Measurements from ENCODE around the gene MKI67.
"Not testable (repeated sequence)": the region's sequence is repeated elsewhere in the genome, so short reads cannot be mapped to it uniquely, and the experiment has no call there.

The MKI67 gene

DNA sequence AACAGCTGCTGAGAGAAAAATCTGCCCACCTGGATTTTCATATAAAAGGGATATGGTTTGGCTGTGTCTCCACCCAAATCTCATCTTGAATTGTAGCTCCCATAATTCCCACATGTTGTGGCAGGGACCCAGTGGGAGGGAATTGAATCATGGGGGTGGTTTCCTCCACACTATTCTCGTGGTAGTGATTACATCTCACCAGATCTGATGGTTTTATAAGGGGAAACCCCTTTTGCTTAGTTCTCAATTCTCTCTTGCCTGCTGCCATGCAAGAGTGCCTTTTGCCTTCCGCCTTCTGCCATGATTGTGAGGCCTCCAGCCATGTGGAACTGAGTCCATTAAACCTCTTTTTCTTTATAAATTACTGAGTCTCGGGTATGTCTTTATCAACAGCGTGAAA lies 20.8 kb upstream of the MKI67 start:
- no peak for DNase-seq

DNA sequence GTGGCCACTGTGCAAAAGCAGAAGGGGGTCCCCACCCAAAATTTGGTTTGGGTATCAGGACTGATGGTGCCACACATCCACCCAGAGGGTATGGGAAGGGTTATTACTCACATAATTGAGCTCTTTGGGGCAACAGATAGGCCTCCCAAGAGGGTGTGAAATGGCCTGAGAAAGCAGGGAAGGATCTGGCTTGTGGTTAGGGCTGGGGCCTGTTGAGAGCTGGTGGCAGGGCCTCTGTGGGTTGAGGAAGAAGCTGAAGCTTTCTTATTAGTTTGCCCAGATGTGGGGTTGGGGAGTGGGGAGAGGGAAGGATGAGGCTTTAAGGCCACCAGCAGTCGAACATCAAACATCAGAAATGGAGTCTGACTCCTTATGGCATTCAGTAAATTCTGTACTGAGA lies 18.3 kb upstream of the MKI67 start:
- no peak for DNase-seq

DNA sequence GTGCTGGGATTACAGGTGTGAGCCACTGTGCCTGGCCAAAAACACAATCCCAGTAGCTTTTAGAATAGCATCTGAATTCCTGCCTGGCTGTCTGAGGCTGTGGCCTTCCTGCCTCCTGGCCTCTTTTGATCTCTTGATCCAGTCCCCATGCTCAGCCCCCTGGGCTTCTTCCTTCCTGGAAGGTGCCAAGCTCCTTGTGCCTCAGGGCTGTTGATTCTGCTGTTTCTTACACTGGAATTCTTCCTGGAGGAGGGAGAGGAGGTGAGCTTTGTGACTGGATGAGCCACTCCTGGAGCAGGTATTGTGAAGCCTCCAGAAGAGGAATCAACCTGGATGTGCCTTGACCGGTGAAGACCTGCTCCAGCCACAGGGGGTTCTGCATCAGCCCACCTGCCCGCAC lies 17.3 kb upstream of the MKI67 start:
- no peak for DNase-seq

DNA sequence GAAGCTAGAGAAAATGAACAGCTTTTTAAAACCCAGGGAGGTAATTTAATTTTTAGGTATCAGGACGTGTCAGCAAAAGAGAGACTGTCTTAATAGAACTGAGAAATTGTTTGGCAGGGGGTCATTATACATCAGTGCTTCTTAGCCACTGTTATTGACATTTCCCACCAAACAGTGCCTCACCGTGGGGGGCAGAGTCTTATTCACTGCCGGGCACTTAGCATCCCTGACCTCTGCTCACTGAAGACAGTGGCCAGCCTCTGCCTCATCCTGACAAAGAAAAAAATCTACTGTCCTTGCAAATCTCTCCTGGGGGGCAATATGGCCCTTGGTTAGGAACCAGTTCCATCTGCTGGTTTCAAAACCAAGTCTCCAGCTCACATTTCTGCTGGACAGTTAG lies 14.2 kb upstream of the MKI67 start:
- DNase-seq = no peak

DNA sequence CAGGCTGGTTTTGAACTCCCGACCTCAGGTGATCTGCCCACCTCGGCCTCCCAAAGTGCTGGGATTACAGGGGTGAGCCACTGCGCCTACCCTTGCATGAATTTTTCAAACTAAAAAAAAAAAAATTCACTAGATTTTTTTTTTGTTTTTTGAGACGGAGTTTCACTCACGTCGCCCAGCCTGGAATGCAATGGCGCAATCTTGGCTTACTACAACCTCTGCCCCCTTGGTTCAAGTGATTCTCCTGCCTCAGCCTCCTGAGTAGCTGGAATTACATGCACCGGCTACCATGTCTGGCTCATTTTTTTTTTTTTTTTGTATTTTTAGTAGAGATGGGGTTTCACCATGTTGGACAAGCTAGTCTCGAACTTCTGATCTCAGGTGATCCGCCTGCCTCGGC lies 12.2 kb upstream of the MKI67 start:
- not testable (repeated sequence) for DNase-seq

DNA sequence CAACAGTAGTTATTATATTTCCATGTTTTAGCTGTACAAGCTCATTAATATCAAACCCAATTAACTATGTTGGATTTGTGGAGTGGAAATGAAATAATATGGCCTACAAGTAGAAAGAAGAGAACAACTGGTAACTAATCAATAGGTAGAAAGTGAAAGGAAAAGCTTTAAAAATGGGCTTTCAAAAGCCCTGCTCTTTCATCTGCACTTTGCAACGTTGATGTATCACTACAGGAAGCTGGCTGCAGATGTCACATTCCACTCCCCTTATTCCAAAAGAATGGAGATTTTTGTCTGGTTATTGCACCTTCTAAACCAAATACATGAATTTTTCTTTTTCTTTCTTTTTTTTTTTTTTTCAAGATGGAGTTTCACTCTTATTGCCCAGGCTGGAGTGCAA lies 11.7 kb upstream of the MKI67 start:
- DNase-seq = no peak

DNA sequence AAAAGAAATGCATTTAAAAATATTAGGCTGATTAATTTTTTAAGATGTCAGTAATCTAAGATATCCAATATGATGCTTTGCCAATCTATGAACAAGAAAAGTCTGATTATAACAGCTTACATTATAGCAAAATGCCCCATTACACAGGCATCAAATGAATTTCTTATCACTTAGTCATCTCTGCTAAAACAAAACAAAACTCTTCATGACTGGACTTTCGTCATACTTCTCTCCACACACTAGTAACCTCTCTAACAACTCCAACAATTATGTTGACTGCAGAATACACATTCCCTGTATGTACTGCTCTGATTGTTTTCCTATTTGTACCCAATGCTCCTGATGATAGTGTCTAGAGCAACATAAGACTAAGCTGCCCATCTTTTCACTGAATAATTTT lies 3.8 kb upstream of the MKI67 start:
- DNase-seq = no peak

DNA sequence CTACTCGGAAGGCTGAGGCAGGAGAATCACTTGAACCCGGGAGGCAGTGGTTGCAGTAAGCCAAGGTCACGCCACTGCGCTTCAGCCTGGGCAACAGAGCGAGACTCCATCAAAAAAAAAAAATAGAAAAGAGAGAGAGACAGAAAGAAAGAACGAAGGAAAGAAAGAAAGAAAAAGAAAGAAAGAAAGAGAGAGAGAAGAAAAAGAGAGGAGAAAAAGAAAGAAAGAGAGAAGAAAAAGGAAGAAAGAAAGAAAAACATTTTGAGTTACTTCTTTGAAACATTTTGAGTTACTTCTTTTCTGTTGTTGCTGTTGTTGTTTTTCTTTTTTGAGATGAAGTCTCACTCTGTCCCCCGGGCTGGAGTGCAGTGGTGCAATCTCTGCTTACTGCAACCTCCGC lies 2.4 kb upstream of the MKI67 start:
- no peak for DNase-seq

DNA sequence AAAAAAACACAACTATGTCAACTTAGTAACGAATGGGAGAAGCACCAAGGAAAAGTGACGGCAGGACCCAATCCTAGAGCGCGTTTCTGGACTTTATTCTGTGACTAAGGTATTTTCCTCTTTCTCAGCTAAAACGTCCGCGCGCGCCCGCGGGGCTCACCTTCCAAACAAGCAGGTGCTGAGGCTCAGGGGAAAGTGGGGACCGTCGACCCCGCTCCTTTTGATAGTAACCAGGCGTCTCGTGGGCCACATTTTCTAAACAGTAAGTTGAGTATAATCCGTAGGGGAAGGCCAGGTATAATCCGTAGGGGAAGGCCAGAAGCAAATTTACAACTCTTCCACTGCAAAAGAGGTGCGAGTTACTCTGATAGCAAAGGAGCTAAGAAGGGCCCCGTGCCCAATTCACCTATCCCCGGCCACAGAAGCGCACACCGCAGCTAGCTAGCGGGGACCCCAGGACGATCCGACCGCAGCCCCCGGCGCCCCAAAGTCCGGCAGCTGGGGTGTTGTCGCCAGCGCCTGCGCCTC lies 743 bp downstream of the MKI67 start:
- no peak for DNase-seq

DNA sequence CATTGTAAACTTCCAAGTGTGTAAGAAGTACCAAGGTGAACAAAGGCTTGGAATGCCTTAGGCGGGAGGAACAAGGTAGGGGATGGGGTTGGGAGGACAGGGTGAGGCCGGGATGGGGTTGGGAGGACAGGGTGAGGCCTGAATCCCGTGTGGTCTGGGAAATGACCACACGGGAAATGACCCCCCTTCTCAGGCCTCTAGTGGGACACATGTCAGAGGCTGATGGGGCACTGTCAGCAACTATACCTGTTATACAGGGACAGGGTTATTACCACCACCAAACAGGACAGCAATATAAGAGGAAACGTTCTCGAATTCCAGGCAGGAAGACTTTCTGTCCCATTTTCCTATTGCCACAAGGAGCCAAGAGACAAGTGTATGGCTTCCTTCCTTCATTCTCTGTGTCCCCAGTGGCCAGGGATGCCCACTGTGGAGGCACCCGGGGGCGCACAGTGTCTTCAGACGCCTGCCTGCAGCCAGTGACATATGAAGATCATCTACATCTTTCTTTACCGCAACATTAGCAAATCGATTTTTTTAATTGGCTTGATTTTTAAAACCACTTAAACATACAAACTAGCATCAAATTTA lies 1.3 kb downstream of the MKI67 start:
- no peak for DNase-seq

DNA sequence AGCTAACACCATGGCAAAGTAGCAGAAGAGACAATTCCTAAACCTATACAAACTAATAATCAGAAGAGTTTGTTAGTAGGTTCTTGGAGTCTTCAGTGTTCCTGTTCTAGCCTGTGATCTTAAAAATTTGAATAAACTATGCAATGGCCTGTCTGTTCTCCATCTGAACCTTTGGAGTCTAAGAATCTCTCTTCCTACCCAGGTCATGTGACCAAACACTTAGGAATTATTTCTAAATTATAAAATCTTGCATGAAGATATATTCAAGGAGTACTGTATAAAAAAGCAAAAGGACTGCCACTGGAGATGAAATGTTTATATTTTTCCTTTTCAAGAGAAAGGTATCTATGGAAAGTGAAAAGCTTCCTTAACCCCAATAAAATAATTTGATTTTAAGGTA lies 2.4 kb downstream of the MKI67 start:
- DNase-seq = no peak

DNA sequence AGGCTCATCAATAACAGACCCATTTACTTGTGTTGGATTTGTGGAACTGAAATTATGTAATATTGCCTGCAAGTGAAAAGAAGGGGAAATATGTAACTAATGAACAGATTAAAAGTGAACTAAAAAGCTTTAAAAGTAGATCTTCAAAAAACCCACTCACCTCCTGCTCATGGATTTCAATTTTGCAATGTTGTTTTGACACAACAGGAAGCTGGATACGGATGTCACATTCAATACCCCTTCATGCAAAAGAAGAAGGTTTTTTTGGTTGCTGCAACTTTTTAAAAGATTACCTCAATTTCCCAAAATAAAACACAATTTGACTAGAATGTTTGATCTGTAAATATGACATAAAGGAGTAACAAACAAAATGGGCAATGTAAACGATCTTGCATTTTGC lies 3.3 kb downstream of the MKI67 start:
- no peak for DNase-seq

DNA sequence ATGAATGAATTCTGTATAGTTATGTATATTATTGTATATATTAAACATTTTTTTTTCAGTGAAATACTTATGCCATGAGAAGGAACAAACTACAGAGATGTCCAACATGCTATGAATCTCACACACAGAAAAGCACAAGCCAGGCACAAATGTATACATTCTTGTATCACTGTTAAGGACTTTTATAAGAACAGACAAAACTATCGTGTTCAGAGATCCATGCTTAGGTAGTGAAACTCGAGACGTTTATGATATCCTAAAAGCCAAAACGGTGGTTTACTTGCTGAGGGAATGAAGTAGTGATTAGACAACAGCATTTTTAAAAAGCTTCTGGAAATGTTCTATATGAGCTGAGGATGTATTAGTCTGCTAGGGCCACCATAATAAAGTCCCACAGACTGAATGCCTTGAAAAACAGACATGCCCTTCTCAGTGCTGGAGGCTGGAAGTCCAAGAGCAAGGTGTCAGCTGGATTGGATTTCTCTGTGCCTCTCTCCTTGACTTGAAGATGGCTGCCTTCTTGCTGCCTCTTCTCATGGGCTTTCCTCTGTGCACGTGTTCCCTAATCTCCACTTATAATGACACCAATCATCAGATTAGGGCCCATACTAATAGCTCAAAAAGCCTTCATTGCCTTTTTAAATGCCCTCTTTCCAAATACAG lies 4.3 kb downstream of the MKI67 start:
- no peak for DNase-seq

DNA sequence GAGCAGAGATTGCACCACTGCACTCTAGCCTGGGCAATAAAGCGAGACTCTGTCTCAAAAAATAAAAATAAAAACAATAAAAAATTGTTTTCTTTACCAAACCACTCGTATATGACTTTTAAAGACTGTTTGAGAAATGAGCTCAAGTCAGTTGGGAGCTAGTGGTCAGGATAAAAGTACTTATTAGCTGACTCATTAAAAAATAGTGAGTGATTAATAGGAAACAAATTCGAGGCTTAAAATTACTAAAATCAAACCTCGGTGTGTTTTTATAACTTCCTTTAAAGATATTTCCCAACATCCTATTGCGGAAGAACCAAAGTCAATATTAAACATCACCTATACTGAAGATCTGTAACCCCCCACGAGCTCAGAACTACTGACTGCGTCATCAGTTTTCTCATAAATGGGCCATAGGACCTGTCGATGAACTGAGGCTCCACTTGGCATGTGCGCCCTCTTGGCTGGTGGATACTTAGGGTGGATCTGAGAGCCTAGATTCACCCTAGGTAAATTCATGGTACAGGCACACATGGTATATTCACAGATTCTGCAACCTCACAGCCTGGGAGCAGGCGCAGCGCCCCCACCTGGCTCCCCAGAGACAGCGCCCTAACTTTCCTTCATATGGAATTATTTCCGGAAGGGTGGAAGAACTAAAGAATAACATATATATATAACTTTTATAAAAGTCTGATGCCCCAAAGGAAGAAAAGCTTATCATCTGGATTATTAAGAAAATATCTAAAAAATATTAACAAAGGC lies 9.2 kb downstream of the MKI67 start:
- no peak for DNase-seq

DNA sequence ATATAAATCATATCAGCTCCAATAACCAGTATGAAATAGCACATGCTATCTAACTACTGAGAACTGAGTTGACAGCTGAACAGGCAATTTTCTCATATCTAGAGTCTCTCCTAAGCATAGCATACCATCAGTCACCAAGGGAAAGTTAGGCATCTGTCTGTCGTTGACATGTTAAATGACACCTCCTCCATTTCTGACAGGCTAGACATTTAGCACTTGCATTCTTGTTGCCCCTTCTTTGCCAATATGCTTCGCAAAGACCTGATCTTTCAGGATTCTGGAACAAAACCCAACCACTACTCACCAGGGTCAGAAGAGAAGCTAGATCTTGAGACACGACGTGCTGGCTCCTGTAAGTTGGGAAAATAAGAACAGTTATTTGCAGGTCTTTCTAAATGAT lies 10.0 kb downstream of the MKI67 start:
- no peak for DNase-seq

DNA sequence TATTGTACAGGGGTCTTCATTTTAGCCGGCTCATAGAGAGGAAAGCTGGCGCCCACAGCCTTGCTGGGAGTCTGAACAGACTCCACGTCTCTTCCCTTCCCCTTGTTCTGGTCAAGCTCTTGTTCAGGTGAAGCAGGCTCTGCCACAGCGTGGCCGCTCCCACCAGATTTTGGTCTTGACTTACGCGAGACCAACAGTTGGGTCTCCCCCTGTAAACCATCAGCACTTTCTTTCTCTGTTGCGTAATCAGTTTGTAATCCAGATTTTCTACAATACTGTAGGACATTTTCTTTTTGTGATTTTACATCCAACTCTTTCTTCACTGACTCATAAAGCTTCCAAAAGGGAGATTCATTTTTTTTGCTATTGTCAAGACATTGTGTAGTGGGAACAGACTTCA lies 10.9 kb downstream of the MKI67 start:
- DNase-seq = no peak

DNA sequence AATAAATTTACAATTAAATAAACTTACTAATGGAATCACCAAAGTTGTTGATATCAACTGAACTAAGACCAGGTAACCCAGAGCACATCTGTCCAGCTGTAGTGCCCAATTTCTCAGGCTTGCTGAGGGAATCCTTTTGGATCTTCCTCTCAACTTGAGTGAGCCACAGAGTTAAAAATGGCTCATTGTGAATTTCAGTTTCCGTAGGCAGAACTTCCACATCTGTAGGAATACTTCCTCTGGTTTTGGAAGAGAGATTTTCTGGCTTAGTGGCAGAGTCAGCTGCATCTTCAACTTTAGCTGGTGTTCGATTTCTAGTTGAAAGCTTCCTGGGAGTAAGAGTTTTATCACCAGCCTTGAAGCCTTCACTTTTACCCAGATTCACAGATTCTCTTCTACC lies 11.3 kb downstream of the MKI67 start:
- no peak for DNase-seq

DNA sequence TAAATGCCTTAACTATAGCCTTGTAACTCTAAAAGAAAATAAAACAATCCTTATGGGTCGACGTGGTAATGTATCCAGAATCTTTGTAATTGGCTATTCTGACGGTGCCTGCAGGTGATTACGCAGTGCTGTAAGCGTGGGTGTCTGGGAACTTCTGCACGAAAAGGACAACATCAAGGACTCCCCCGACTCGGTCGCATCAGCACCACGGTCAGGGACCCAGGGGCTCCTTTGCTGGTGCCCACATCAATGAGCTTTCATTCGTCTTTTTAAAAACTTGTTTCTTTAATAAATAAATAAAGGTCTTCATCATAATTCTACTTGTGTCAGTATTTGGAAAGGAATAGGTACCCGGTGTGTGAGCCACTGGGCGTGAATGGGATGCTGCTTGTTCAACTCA lies 13.2 kb downstream of the MKI67 start:
- no peak for DNase-seq

DNA sequence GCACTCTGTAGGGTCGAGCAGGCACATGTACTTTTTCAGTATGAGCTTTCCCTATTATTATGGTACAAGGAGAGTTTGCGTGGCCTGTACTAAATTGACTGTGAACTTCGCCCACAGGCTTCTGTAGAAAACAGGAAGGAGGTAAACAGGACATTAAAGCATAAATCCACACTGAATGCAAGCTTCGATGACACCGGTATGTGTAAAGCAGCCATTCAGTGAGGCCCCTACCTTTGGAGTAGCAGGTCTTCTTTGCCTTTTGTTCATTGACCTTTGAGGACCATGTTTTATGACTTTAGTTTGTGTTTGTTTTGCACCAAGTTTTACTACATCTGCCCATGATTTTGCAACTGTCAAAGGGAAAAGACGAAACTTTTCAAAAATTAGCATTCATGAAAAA lies 14.5 kb downstream of the MKI67 start:
- no peak for DNase-seq

DNA sequence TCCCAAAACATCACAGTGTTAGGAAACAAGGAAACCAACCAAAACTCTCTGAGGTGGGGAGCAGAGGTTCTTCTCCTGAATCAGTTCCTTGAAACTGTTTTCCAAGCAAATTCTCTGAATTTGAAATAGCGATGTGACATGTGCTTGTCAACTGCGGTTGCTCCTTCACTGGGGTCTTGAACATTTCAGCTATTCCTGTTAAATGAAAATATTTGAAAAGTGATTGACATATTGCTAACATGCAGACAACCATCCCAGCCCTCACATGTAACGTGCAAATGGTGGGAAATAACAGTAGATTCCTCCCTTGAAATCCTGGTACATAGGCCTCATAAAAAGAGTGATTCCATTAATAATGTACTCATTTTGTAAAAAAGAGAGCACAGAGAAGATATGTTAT lies 15.9 kb downstream of the MKI67 start:
- DNase-seq = no peak

DNA sequence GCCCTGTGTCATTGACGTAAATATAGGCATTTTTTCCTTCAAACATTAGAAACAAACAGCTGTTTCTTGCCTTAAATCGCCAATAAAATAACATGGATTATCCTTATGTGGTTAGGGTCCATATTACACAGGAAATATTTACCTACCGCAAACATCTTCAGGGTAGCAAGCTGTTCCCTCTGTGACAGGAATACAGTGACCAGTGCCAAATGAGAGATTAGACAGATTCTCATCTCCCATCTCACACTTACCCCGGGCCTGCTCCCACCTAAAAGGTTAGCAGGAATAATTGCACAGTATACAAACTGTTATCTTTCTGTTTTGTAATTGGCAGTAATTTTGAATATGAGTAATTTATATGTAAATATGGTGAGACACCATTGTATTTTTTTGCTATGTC lies 16.5 kb downstream of the MKI67 start:
- no peak for DNase-seq

DNA sequence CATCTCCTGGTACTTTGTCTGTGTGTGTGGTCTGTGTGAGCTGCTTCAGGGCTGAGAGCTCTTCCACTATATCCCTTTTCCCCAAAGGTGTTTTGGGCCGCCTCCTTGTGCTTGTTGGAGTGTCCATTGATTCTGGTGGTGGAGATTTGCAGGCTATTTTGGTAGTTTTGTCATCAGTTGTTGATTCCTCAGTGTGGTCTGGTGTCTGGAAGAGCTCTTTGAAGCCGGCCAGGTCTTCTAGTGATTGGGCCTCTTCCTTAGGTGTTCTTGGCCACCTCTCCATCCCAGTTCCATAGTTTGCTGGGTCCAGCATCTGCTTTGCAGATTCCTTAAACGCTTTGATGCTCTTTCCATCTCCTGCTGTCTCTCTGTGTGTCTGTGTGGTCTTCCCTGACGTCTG lies 20.8 kb downstream of the MKI67 start:
- no peak for DNase-seq

DNA sequence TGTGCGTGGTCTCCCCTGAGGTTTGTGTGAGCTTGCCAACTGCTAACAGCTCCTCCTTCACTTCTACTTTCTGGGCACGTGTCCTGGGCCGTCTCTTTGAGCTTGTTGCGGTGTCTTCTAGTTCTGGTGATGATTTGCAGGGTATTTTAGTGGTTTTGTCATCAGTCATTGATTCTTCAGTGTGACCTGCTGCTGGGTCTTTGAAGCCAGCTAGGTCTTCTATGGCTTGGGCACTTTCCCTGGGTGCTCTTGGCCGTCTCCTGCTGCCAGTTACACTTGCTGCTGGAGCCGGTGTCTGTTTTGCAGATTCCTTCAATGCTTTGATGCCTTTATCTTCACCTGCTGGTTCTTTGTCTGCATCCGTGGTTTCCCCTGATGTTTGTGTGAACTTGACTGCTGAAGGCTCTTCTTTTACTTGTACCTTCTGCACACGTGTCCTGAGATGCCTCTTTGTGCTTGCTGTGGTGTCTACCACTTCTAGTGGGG lies 23.0 kb downstream of the MKI67 start:
- DNase-seq = no peak

All from GF-D8 (cell line).